Chondrocyte (in vitro differentiated cells): Measurements from ENCODE around the gene OOSP4B. TPM values are rescaled to one million over a fixed set of nuclear protein-coding genes. Genes with fewer than 3 reads are reported as not detected.

ENCODE experiments used
- DNase-seq: peaks from one replicate; pipeline ENCODE4 v3.0.0; 2021; ENCODE audit warnings: mixed read lengths, low spot score
- H3K27ac Mint-ChIP-seq: one replicate; pipeline ENCODE4 v1.8.0; 2021; ENCODE audit warnings: mild to moderate bottlenecking, moderate library complexity, mixed read lengths; ENCODE audit not compliant: unreplicated experiment
- H3K27me3 Mint-ChIP-seq: 2 replicates; pipeline ENCODE4 v1.8.0; 2021; ENCODE audit warnings: low read depth, mixed read lengths
- H3K36me3 Mint-ChIP-seq: 2 replicates; pipeline ENCODE4 v1.8.0; 2021; ENCODE audit warnings: low read depth, mixed read lengths
- H3K4me1 Mint-ChIP-seq: 2 replicates; pipeline ENCODE4 v1.8.0; 2021; ENCODE audit warnings: low read depth, mild to moderate bottlenecking, mixed read lengths
- H3K4me3 Mint-ChIP-seq: one replicate; pipeline ENCODE4 v1.8.0; 2021; ENCODE audit warnings: mild to moderate bottlenecking, moderate library complexity, mixed read lengths; ENCODE audit not compliant: unreplicated experiment
- H3K9me3 Mint-ChIP-seq: 2 replicates; pipeline ENCODE4 v1.8.0; 2021; ENCODE audit warnings: low read depth, mixed read lengths
- CTCF ChIP-seq: fragments of 200-600 bp; sonication (generic); IDR thresholded peaks from 2 replicates; pipeline ENCODE4 v1.5.0; 2021; ENCODE audit warnings: antibody characterized with exemption, mild to moderate bottlenecking, moderate library complexity
- total RNA-seq: library from RNA; stranded (reverse); gene quantifications from 3 replicates; pipeline ENCODE4 v1.2.1, GENCODE V29; 2021

The OOSP4B gene
- total RNA-seq, 1 donor from 2014 or later = not detected

- Mint-ChIP-seq H3K36me3 (no peaks in the 10 kb centered on the region), H3K4me3 (no peak overlapping the region), H3K9me3 (peaks cover 4% of the 10 kb centered on the region), H3K27me3 (peaks cover 9% of the 10 kb centered on the region), H3K27ac (no peak overlapping the region), H3K4me1 (no peaks in the 10 kb centered on the region)
- TF ChIP-seq CTCF = no peak
- DNase-seq = no peak
Observed at GRCh38 chr11:60078745-60079144, 61.8 kb downstream of the OOSP4B start.

GRCh38 chr11:60080535-60080934 lies 63.6 kb downstream of the OOSP4B start:
- TF ChIP-seq CTCF = no peak
- H3K9me3 Mint-ChIP-seq = peaks cover 4% of the 10 kb centered on the region
- DNase-seq = no peak
- H3K27me3 Mint-ChIP-seq = peaks cover 11% of the 10 kb centered on the region
- H3K4me1 Mint-ChIP-seq = no peaks in the 10 kb centered on the region
- H3K36me3 Mint-ChIP-seq = no peaks in the 10 kb centered on the region
- no peak overlapping the region for H3K4me3 Mint-ChIP-seq
- H3K27ac Mint-ChIP-seq = no peak overlapping the region

Other genes with a start within 250 kb of the OOSP4B start
- 27.6 to 36.2 TPM (median 28.3 TPM) in 3 replicates for gene MRPL16, start 206.4 kb upstream of the OOSP4B start, total RNA-seq
- not detected in 3 replicates for gene CBLIF, start 171.7 kb upstream of the OOSP4B start, total RNA-seq
- not detected in 3 replicates for gene TCN1, start 150.7 kb upstream of the OOSP4B start, total RNA-seq
- gene OOSP3, start 138.4 kb upstream of the OOSP4B start, total RNA-seq = not detected in 3 replicates
- gene OOSP1, start 78.7 kb upstream of the OOSP4B start, total RNA-seq = not detected in 3 replicates
- not detected in 3 replicates for gene OOSP4A, start 53.1 kb upstream of the OOSP4B start, total RNA-seq
- gene OOSP2, start 23.2 kb downstream of the OOSP4B start, total RNA-seq = not detected in 3 replicates
- gene MS4A3, start 39.5 kb downstream of the OOSP4B start, total RNA-seq = not detected in 3 replicates
- gene MS4A2, start 71.5 kb downstream of the OOSP4B start, total RNA-seq = not detected in 3 replicates
- not detected in 3 replicates for gene MS4A6A, start 165.9 kb downstream of the OOSP4B start, total RNA-seq
- gene MS4A4E, start 226.0 kb downstream of the OOSP4B start, total RNA-seq = 0.20 TPM in 1 of 3 replicates, not detected in the others